GM04504 (cell line): ENCODE data around the gene POC1B.
A peak's percentile ranks its signal among the peaks of the same experiment; 100 is the strongest.

Experiments used
- DNase-seq: peaks from one replicate; pipeline ENCODE4 v3.0.0-alpha.2; 2012; ENCODE audit warnings: low read depth

POC1B gene

DNA sequence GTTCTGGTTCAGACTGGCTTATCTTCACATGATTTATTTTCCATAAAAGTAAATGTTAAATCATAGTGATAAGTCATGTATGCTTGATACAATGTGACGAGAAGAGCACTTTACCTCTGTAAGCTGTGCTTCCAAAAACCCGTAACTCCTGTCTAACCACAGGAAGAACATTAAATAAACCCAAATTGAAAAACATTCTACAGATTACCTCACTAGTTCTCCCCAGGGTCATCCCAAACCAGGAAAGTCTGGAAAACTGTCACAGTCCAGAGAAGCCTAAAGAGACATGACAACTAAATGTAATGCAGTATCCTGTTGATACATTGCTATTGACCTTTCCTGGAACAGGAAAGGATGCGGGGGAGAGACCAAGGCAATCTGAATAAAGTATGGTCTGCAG lies 141.0 kb downstream of the POC1B start:
- no peak for DNase-seq

DNA sequence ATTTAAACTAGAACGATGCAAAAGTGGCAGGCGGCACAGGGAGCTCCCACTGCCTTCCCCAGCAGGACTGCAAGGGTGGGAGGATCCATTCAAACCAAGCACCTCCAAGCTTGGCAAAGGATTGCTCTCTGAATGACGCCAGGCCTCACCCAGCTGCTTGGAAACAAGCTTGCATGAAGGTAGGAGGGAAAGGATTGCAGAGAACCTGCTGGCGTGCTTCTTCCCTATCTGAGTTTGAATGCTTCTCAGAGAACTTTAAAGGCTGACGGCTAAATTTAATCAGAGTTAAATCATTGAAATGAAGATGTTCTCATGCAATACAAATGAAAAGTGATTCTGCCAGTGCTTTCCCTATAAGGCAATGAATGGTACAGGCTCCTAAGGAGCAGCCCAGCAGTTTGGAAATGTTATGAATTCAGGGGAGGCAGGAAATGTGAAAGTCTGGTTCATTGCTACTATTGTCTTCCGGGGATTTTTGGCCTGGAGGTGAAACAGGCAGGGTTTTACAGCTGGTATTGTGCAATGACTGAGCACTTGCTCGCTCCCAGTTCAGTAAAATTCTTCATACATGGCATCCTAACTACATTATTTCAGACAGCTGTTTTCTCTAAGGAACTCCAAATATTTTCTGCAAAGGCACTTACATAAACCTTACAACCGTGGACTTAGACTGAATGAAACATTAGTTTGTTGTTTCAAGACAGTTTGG lies 141.6 kb downstream of the POC1B start:
- DNase-seq = peak; percentile 91

DNA sequence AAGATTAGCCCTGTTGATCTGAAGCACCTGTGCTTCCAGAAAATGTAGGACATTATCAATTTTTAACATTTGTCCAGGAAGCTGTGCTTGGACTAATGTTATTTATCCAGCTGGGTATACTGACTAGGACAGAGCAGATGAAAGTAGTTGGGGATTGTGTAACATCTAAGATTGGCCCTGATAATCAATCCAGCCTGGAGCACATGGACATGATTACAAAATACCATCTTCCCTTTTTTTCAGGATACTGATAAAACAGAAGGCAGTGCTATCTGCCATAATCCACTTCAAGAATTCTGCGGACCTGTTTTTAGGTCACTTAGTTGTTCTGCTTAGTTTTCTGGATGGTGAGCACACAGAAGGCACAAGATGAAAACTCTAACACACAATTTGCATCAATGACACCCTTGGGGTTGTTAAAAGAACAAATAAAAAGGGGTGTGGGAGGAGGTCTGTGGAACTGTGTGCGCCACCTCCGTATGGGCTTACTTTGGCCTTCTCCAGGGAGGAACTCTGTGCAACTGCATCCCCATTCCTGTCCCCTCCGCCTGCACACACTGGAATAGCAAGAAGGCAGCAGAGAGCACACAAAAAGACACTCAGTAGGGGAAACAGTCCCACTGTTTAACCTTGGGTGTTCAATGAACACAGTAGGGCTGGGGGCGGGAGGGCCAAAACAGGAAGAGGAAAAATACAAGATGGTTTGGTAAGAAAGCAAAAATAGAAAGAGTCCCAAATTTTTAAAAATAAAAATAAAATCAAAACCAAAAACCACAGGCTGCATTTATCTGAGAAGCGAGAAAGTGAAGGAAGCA lies 142.4 kb downstream of the POC1B start:
- no peak for DNase-seq

DNA sequence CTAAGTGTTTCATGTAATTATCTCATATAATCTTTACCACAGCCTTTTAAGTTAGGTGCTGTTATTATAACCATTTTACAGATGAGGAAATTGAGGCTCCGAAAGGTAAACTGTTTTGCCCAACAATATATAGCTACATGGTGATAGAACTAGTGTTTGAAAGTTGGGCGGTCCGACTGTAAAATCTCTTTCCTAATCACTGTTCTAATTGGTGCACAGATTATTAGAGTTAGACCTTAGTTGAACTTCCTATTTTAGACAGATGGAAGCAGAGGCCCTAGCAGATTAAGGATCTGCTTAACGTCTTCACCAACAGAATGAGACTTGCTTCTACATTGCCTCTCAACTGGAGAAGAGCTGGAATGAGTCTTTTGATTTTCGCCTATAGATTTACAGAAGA lies 143.5 kb downstream of the POC1B start:
- DNase-seq = no peak

DNA sequence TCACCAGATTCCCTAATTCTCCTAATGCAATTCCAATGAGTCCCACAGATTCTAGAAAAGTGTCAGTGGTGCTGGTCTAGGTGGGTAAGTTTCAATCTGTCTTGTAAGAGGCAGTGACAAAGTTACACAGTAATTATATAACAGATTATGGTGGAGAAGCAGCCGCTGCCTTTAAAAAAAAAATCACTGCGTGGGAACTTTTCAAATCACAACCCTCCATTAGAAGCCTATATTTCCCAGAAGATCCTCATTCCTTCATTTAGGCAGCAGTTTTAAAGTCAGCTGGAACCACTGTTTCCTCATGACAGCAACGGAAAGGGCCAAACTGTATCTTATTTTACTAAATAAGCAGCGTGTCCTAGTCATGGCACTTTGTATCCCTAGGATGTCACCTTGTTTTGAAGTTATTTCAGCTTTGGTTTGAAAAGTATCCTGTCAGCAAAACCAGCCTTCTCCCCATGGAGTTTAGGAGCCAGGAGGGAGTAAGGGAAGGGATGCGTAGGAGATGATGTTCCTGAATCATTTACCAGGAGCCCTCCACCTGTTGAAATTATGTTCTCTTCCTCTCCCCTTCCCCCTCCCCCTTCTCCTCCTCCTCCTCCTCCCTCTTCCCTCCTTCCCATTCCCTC lies 145.9 kb downstream of the POC1B start:
- no peak for DNase-seq

DNA sequence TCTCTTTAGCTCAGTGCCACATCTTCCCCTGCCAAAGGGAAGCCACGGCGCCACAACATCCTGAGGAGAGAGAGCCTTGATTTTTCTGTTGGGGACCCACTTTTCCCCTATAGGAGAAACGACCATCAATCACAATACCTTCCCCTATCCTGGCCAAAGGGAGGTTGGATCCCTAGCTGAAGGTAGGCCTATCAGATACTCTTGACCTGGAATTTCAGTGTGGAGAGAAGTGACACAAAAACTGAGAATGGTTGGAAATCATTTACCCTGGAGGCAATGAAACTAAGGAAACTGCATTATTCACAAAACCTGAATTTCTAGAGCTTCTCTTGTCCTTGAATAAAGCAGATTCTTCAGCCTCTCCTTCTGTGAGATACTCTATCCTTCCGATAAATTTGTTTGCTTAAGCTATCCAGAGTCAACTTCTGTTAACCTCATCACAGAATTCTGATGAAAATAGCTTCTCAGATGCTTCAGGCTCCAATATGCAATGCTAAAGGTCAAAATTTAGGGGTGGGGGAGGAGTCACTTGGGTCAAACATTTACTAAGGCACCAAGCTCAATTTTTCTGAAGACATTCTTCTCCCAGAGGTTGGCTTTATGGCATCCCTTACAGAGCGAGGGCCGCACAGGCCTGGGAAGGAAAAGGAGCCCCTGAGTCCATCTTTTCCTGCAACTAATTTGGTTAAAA lies 146.6 kb downstream of the POC1B start:
- no peak for DNase-seq

DNA sequence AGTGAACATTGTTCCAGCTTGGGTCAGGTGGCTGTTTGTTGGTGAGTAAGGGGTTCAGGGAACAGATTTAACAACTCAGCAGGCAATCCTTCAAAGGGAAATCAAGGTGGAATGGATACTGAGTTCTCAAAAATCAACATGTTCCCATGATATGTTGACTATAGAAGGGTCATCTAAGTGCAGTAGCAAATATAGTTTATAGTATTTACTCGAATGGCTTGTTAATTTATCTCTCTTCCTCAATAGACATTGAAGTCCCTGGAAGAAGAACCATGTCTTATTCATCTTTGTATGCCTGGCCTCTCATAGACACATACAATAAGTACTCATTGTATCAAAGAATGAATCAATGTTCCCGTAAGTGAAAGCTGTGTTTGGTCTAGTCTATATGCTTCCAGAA lies 149.0 kb downstream of the POC1B start:
- no peak for DNase-seq

DNA sequence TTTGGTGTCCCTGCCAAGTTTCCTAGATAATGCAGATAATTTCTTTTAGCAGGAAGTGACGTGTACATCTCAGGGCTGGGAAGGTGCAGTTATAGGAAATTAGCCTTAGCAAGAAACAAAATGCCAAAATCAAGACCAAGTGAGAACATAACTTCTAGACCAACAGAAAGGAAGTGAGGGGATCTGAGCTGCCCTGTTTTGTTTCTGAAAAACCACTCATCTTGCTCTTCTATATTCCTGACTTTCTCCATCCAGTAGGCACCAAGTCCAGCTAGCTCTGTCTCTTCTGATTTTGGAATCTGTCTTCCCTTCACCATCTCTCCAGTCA lies 149.7 kb downstream of the POC1B start:
- no peak for DNase-seq

DNA sequence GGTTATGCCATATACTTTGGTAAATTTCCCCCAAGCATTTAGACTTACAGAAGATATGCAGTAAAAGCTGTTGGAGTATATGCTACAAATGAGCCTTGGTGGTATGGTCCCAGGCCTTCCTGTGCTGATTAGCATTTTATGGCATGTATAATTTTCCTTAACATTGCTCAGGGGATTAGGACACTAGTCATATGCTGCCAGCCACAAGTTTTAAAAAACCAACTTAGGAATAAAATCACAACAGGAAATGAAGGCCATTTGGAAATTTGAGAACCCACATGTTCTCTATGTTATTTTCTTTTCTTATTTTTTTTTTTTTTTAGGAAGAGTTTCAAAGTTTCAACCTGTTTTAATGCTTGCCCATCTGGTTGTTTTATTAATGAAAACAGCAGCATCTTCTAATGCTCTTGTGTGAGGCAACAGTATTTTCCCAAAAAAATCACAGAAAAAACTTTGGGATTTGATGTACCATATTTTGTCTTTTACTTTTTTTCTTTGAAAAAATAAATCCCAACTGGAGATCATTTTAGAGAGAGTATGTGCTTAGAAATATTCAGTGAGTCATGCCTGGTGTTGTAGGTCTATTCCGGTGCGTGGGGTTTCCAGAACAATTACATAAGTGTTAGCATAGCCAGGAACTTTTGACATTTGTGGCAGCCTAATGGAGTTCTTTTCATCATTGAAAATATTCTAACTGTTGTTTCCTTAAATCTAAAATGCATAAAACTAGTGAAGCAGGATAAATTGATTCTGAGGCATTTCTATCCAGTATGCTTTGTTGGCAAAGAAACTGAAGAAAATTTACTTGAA lies 151.9 kb downstream of the POC1B start:
- peak; percentile 51 for DNase-seq

DNA sequence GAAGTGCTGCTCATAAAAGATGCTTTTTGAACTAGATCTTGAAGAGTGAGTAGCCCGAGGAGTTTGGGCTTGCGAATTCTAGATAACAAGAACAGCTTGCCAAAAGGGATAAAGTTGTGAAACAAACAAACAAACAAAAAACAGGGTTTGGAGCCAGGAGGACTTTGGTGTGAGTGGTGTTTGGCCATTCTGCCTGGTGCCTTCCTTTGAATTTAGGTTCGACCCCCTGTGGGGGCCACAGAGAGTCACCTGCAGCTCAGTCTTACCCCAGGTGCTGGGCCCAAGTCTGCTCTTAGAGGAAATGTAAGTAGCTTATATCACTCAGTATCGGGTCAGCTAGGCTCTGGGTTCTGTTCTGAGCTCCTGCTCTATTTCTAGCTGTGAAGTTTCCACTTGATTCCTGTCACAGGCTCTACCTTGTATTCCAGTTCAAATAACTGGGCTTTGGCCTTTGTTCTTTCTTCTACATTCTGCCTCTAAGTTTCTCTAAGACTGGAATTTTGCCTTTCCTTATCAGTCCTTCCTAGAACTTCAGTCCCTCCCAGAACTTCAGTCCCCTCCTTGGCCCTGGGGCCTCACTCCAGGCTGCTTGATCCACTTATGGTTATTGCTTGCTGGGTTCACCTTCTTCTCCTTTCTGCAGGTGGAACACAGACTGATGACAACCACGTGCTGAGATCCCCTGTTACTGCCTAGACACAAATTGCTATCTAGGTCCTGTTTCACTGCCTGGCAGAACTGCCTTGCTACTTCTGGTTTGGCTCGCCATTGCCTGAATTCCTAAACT lies 153.1 kb downstream of the POC1B start:
- DNase-seq = no peak

DNA sequence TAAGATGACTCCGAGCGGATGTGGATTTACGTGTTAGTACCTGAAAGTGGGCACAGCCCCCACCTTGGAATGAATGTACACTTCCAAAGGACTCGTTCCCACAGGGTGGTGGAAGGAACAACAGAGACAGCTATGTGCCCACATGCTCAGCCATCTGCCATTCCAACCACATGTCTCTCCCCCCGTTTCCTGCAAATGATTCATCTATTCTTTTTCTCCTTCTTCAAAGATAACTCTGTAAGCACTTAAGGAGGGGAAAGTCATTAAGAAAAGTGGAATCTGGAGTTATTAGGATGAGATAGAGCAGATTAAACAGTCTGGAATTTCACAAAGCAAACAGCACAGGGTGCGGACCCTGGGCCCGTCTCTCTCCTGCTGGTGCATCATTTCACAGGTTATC lies 155.0 kb downstream of the POC1B start:
- peak; percentile 68 for DNase-seq

DNA sequence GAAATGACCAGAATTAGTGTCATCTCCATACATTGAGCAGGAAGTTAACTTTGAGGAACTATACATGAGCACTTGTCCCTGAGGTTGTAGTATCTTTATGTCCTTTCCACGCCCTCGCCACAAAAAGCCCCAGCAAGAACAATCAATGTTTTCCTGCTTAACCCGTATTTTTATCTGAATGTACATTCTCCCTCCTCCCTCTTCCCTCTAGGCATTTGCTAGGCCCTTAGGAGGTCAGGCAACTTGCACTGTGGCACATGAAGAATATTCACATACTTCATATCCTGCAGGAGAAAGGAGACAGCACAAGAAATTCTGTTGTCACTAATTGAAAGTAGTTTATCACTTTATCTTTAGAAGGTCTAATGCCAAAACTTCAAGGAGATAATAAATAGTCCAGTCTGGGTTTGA lies 155.4 kb downstream of the POC1B start:
- no peak for DNase-seq
